Vagina (tissue), 2 donors: ENCODE data around the gene ANKRD42. TPM values are rescaled to one million over a fixed set of nuclear protein-coding genes. Genes with fewer than 3 reads are reported as not detected.

Source experiments
- DNase-seq, 2 donors: peaks; one replicate each; pipeline ENCODE4 v3.0.0-alpha.2; 2017; ENCODE audit errors: extremely low spot score in 2 of 2
- H3K27ac ChIP-seq: fragments of 200-600 bp; sonication (generic); one replicate; pipeline ENCODE4 v1.5.1; 2019
- H3K27me3 ChIP-seq: fragments of 200-600 bp; sonication (generic); one replicate; pipeline ENCODE4 v1.5.1; 2019
- H3K36me3 ChIP-seq, 2 donors: fragments of 200-600 bp; sonication (generic); one replicate each; pipeline ENCODE4 v1.5.1; 2017 to 2019
- H3K4me1 ChIP-seq: fragments of 200-600 bp; sonication (generic); one replicate; pipeline ENCODE4 v1.5.1; 2019
- H3K4me3 ChIP-seq, 2 donors: fragments of 200-600 bp; sonication (generic); 1 replicate in 1 of 2; 2 replicates in 1 of 2; pipeline ENCODE4 v1.5.1; 2016 to 2019
- H3K9me3 ChIP-seq: fragments of 200-600 bp; sonication (generic); one replicate; pipeline ENCODE4 v1.5.1; 2019
- POLR2A ChIP-seq, 2 donors: fragments of 450-650 bp; IDR thresholded peaks; one replicate each; pipeline ENCODE4 v1.6.1; 2017; ENCODE audit warnings: antibody characterized with exemption in 2 of 2, mild to moderate bottlenecking in 2 of 2, moderate library complexity in 2 of 2
- POLR2AphosphoS5 ChIP-seq, 2 donors: sonication (generic); formaldehyde crosslinking; IDR thresholded peaks; one replicate each; pipeline ENCODE4 v1.9.0; 2017; ENCODE audit warnings: antibody characterized with exemption in 2 of 2, mild to moderate bottlenecking in 2 of 2, low read depth in 1 of 2; ENCODE audit not compliant: insufficient read depth in 1 of 2
- intact Hi-C: fragments of 100-400 bp; cut with DNase I; formaldehyde crosslinking; loops from one replicate; pipeline ENCODE4 v1.15.1; 2023
- total RNA-seq: library from RNA; depleted of rRNA; stranded (reverse); fragments of >200 nt; gene quantifications from one replicate; pipeline ENCODE4 v1.2.3, GENCODE V29; 2016
- TF ChIP-seq, protein P1 (sequence below), 3 experiments: fragments of 450-650 bp in 2 of 3; fragments of 200-600 bp in 1 of 3; sonication (generic) in 1 of 3; IDR thresholded peaks; one replicate each; pipeline ENCODE4 v1.5.1; 2017 to 2019; ENCODE audit warnings: antibody characterized with exemption in 3 of 3, mild to moderate bottlenecking in 2 of 3, moderate library complexity in 2 of 3

Gene ANKRD42
- total RNA-seq, 1 donor from 2014 or later = 10.3 TPM

DNA sequence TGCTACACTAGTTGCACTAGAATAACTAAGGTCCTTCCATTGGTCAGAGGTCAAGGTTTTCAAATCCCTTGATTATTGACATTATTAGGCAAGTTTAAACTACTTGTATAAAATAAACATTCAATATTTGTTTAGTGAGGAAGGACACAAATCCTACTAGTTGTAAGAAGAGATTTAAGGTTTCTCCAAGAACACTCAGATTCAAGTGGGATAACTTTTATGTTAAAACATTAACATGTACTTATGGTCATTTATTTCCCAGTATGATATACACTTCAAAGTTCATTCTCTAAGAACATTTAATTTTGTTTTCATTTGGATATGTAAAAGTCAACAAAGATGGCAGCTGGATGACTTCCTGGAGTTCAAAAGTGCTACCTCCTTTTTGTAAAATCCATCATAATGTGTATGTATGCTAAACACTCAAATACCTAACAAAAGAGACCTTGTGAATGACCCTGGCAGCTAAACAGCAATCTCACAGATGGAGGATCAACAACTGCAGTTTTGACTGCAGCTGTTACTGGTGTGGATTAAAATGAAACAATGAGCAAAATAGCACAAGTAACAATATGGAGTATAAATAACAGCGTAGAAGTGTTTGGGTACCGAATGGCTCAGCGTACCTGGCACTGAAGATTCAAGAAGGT is 91.1 kb downstream of the ANKRD42 start:
- Histone ChIP-seq H3K4me3 (peak overlapping the region; percentile 55 to 74), H3K27me3 (no peaks in the 10 kb centered on the region), H3K27ac (peak overlapping the region; percentile 93), H3K4me1 (peaks cover 36% of the 10 kb centered on the region), H3K9me3 (no peaks in the 10 kb centered on the region), H3K36me3 (no peaks in the 10 kb centered on the region)
- TF ChIP-seq, protein P1, sequence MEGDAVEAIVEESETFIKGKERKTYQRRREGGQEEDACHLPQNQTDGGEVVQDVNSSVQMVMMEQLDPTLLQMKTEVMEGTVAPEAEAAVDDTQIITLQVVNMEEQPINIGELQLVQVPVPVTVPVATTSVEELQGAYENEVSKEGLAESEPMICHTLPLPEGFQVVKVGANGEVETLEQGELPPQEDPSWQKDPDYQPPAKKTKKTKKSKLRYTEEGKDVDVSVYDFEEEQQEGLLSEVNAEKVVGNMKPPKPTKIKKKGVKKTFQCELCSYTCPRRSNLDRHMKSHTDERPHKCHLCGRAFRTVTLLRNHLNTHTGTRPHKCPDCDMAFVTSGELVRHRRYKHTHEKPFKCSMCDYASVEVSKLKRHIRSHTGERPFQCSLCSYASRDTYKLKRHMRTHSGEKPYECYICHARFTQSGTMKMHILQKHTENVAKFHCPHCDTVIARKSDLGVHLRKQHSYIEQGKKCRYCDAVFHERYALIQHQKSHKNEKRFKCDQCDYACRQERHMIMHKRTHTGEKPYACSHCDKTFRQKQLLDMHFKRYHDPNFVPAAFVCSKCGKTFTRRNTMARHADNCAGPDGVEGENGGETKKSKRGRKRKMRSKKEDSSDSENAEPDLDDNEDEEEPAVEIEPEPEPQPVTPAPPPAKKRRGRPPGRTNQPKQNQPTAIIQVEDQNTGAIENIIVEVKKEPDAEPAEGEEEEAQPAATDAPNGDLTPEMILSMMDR (IDR thresholded peaks at IDR 0.05) = no peak
- TF ChIP-seq POLR2A (IDR thresholded peaks at IDR 0.05) (no peak), POLR2AphosphoS5 (IDR thresholded peaks at IDR 0.05; ENCODE audit: insufficient read depth in 1 of 2, low read depth in 1 of 2) (no peak)
- no peak for DNase-seq
- intact Hi-C loops = no loop called here

- H3K27me3 ChIP-seq = no peaks in the 10 kb centered on the region
- H3K36me3 ChIP-seq = no peaks in the 10 kb centered on the region
- intact Hi-C loops = no loop called here
- TF ChIP-seq POLR2A (IDR thresholded peaks at IDR 0.05) (no peak), POLR2AphosphoS5 (IDR thresholded peaks at IDR 0.05; ENCODE audit: insufficient read depth in 1 of 2, low read depth in 1 of 2) (no peak)
- TF ChIP-seq, protein P1 (IDR thresholded peaks at IDR 0.05) = no peak
- peak overlapping the region; percentile 93 for H3K27ac ChIP-seq
- H3K4me3 ChIP-seq = peak overlapping the region; percentile 55 to 74
- H3K9me3 ChIP-seq = no peaks in the 10 kb centered on the region
- H3K4me1 ChIP-seq = peaks cover 36% of the 10 kb centered on the region
- no peak for DNase-seq
These were observed 91.7 kb downstream of the ANKRD42 start for GRCh38 chr11:83285151-83285770.

DNA sequence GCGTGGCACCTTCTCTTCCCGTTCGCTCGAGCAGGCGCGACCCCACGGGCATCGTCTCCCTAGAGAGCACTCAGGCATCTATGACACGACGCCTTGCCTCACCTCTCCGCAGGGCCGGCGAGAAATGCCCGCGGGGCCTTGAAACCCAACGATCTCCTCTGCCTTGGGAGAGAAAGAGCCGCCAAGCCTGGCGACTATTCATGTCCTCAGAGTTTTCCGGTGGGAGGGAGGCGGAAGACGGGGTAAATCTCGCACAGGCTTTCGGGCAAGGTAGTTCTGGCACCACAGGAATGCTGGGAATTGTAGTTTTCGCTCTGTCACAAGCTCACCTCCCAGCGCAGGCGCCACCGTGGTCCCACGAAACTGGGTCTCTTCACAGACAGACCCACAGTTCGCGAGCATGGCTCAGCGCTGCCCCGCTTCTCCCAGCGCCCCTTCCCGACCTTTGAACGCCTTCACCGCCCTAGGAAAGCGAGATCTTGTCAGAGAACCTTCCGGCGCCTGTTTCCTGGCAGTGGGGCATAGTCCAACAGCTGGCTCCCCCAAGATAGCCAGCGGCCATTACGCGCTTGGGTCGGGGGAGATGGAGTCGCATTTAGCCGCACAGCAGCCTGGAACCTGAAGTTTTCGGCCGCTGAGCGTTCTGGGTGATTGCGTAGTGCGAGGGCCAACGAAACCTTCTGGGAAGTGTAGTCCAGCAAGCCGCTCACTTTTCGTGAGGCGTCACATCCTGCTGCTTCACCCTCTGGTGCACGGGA is 92.4 kb downstream of the ANKRD42 start, which contains the start of gene CCDC90B:
CCDC90B (minus strand) TSS at position 597 of the 758 bp plus-strand sequence; CDS start at position 202, 395 bp downstream.
- H3K9me3 ChIP-seq = no peaks in the 10 kb centered on the region
- no peaks in the 10 kb centered on the region for H3K36me3 ChIP-seq
- H3K4me3 ChIP-seq = peak within 1 kb of the TSS; percentile 55 to 74
- no peaks in the 10 kb centered on the region for H3K27me3 ChIP-seq
- TF ChIP-seq, protein P1 (IDR thresholded peaks at IDR 0.05) = no peak
- peak in 1 of 2 donors; percentile 61 for TF ChIP-seq POLR2A (IDR thresholded peaks at IDR 0.05)
- peak; percentile 92 to 99 for TF ChIP-seq POLR2AphosphoS5 (IDR thresholded peaks at IDR 0.05; ENCODE audit: insufficient read depth in 1 of 2, low read depth in 1 of 2)
- peaks cover 36% of the 10 kb centered on the region for H3K4me1 ChIP-seq
- DNase-seq = peak in 1 of 2 donors; percentile 98
- intact Hi-C loops = no loop called here
- H3K27ac ChIP-seq = peak within 1 kb of the TSS; percentile 93

GRCh38 chr11:83287631-83288030 is 94.1 kb downstream of the ANKRD42 start:
- H3K27ac ChIP-seq = no peak overlapping the region
- H3K27me3 ChIP-seq = no peaks in the 10 kb centered on the region
- DNase-seq = no peak
- peaks cover 26% of the 10 kb centered on the region for H3K4me1 ChIP-seq
- no peak overlapping the region for H3K4me3 ChIP-seq
- no peaks in the 10 kb centered on the region for H3K36me3 ChIP-seq
- no peaks in the 10 kb centered on the region for H3K9me3 ChIP-seq
- intact Hi-C loops = no loop called here
- no peak for TF ChIP-seq POLR2AphosphoS5 (IDR thresholded peaks at IDR 0.05; ENCODE audit: insufficient read depth in 1 of 2, low read depth in 1 of 2)
- TF ChIP-seq POLR2A (IDR thresholded peaks at IDR 0.05) = no peak
- TF ChIP-seq, protein P1 (IDR thresholded peaks at IDR 0.05) = no peak
